ENCODE data around the gene SPON1.

DNA sequence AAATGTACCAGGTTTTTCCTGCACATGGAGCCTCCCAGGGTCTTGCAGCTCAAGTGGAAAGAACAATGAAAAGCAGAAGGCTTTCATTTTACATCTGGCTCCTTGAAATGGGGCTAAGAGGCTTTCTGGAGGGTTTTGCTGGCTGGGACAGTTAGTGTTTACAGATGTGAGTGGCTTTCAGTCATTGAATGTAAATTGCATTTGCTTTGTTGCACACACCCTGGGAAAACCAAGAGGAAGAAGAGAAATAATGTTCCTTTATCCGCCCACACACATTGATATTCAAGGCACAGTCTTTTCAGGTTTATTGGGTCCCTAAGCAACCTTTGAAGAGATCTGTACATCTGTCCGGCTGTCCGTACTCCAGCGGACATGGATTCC is 144.5 kb downstream of the SPON1 start:
- TF ChIP-seq CTCF (IDR thresholded peaks at IDR 0.05; ENCODE audit: low read length), result no peak
- no peak for TF ChIP-seq EZH2 (IDR thresholded peaks at IDR 0.05; ENCODE audit: borderline replicate concordance, low read length)

Data from OCI-LY1 (cell line).